Measurements from ENCODE around the gene TCERG1L. TPM values are rescaled to one million over a fixed set of nuclear protein-coding genes. Genes with fewer than 3 reads are reported as not detected.
A peak's percentile ranks its signal among the peaks of the same experiment; 100 is the strongest.
"Not testable (repeated sequence)": the region's sequence is repeated elsewhere in the genome, so short reads cannot be mapped to it uniquely, and the experiment has no call there.

Gene TCERG1L
- total and polyA plus RNA-seq, 4 donors: not detected

- H3K4me1 ChIP-seq (ENCODE audit: control insufficient read depth in 1 of 2, insufficient read depth in 2 of 2, low read length in 2 of 2): no peaks in the 10 kb centered on the region
- peaks cover 6% of the 10 kb centered on the region for H3K9me3 ChIP-seq (ENCODE audit: control insufficient read depth, low read length)
- ATAC-seq (ENCODE audit: low FRiP score) (no peak), DNase-seq (no peak)
- H3K27ac ChIP-seq (ENCODE audit: low read depth in 1 of 2, low read length in 2 of 2): no peak overlapping the region
- H3K27me3 ChIP-seq (ENCODE audit: control insufficient read depth in 1 of 2, insufficient read depth in 2 of 2, low read length in 1 of 2): no peaks in the 10 kb centered on the region
- H3K4me3 ChIP-seq (ENCODE audit: low read length in 2 of 2): no peak overlapping the region
- intact Hi-C loops (cut with DNase I): no loop called here
- 35 to 44% methylated on average over 18 of the region's 18 CpGs for WGBS, 2 donors
- no peaks in the 10 kb centered on the region for H3K36me3 ChIP-seq (ENCODE audit: control insufficient read depth in 1 of 2, insufficient read depth in 2 of 2, low read length in 1 of 2)
Measured at GRCh38 chr10:131155218-131155875, 156.2 kb downstream of the TCERG1L start.

DNA sequence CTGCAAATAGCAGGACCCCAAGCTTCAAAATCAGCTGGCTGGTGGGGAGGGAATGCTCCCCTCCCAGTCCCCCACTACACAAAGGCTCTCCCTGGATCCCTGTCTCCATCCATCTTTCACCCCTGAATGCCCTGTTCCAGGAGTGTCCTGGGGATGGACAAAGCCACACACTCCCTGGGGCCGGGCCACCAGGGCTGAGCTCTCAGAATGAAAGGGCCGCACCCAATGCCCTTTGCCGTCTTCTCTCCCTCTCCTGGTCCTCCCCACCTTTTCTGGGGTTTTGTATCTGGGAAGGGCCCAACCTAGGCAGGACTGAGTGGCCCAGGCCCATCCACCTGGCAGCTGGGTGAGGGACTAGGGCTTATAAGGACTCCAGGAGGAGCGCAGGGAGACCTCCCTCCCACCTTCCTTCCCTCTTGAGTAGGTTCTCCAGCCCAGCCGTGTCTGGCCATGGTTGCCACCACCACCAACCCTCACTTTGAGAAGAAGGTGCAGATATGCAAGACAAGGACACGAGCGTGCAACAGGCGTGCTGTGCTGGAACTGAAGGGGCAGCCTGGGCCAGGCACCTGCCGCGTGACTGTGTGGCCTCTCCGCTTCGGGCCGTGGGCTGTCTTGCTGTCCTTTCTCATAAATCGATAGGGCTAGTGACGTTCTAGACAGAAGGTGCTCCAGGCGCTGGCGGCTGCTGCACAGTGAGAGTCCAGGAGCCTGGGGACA, 157.1 kb downstream of the TCERG1L start:
- intact Hi-C loops (cut with DNase I): no loop called here
- Histone ChIP-seq H3K4me3 (ENCODE audit: low read length in 2 of 2) (no peak overlapping the region), H3K36me3 (ENCODE audit: control insufficient read depth in 1 of 2, insufficient read depth in 2 of 2, low read length in 1 of 2) (no peaks in the 10 kb centered on the region), H3K4me1 (ENCODE audit: control insufficient read depth in 1 of 2, insufficient read depth in 2 of 2, low read length in 2 of 2) (no peaks in the 10 kb centered on the region), H3K27me3 (ENCODE audit: control insufficient read depth in 1 of 2, insufficient read depth in 2 of 2, low read length in 1 of 2) (no peaks in the 10 kb centered on the region), H3K27ac (ENCODE audit: low read depth in 1 of 2, low read length in 2 of 2) (no peak overlapping the region), H3K9me3 (ENCODE audit: control insufficient read depth, low read length) (peaks cover 6% of the 10 kb centered on the region)
- ATAC-seq (ENCODE audit: low FRiP score) (no peak), DNase-seq (peak in 1 of 2 donors; percentile 57)
- 81 to 91% methylated on average over 16 to 17 of the region's 17 CpGs for WGBS, 2 donors

DNA sequence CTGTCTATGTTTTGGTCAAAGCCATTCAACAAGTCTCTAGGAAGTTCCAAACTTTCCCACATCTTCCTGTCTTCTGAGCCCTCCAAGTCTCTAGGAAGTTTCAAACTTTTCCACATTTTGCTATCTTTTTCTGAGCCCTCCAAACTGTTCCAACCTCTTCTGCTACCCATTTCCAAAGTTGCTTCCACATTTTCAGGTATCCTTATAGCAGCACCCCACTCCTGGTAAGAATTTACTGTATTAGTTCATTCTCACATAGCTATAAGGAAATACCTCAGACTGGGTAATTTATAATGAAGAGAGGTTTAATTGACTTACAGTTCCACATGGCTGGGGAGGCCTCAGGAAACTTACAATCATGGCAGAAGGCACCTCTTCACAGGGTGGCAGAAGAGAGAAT, 159.1 kb downstream of the TCERG1L start:
- not testable (repeated sequence) for ATAC-seq (ENCODE audit: low FRiP score); H3K9me3 ChIP-seq (ENCODE audit: control insufficient read depth, low read length)

DNA sequence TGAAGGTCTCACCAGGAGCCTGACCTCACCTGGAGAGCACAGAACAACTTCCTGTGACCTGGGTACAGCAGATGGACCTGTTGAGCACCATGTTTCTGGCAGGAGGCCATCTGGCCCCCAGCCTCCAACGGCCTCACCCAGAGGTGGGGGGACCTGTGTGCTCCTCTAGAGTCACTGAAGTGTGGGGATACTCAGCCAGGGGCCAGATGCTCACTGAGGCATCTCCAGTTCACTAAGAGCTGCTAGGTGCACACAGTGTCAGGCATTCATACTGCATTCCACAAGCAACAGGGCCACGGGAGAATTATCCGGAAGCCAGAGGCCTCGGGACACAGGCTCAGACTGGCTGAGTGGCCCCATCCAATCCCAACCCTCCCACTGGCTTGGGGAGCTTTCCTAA, 161.4 kb downstream of the TCERG1L start:
- intact Hi-C loops (cut with DNase I): no loop called here
- Histone ChIP-seq H3K27ac (ENCODE audit: low read depth in 1 of 2, low read length in 2 of 2) (no peak overlapping the region), H3K27me3 (ENCODE audit: control insufficient read depth in 1 of 2, insufficient read depth in 2 of 2, low read length in 1 of 2) (no peaks in the 10 kb centered on the region), H3K4me1 (ENCODE audit: control insufficient read depth in 1 of 2, insufficient read depth in 2 of 2, low read length in 2 of 2) (no peaks in the 10 kb centered on the region), H3K36me3 (ENCODE audit: control insufficient read depth in 1 of 2, insufficient read depth in 2 of 2, low read length in 1 of 2) (no peaks in the 10 kb centered on the region), H3K4me3 (ENCODE audit: low read length in 2 of 2) (no peak overlapping the region), H3K9me3 (ENCODE audit: control insufficient read depth, low read length) (peaks cover 6% of the 10 kb centered on the region)
- WGBS, 2 donors: 55 to 69% methylated on average over 4 of the region's 4 CpGs
- ATAC-seq (ENCODE audit: low FRiP score): no peak
- DNase-seq: no peak

More for the DNA sequence above, 159.1 kb downstream of the TCERG1L start:
- H3K4me1 ChIP-seq (ENCODE audit: control insufficient read depth in 1 of 2, insufficient read depth in 2 of 2, low read length in 2 of 2); H3K36me3 ChIP-seq (ENCODE audit: control insufficient read depth in 1 of 2, insufficient read depth in 2 of 2, low read length in 1 of 2); H3K27me3 ChIP-seq (ENCODE audit: control insufficient read depth in 1 of 2, insufficient read depth in 2 of 2, low read length in 1 of 2); H3K27ac ChIP-seq (ENCODE audit: low read depth in 1 of 2, low read length in 2 of 2); H3K4me3 ChIP-seq (ENCODE audit: low read length in 2 of 2); intact Hi-C loops (cut with DNase I); DNase-seq: not testable (repeated sequence)

GRCh38 chr10:131149586-131149985, 161.9 kb downstream of the TCERG1L start:
- H3K36me3 ChIP-seq (ENCODE audit: control insufficient read depth in 1 of 2, insufficient read depth in 2 of 2, low read length in 1 of 2): no peaks in the 10 kb centered on the region
- no peak overlapping the region for H3K27ac ChIP-seq (ENCODE audit: low read depth in 1 of 2, low read length in 2 of 2)
- H3K9me3 ChIP-seq (ENCODE audit: control insufficient read depth, low read length): peaks cover 6% of the 10 kb centered on the region
- intact Hi-C loops (cut with DNase I): no loop called here
- no peaks in the 10 kb centered on the region for H3K4me1 ChIP-seq (ENCODE audit: control insufficient read depth in 1 of 2, insufficient read depth in 2 of 2, low read length in 2 of 2)
- WGBS, 2 donors: 69 to 75% methylated on average over 10 of the region's 10 CpGs
- peak in 1 of 2 donors; percentile 62 for DNase-seq
- no peak for ATAC-seq (ENCODE audit: low FRiP score)
- H3K4me3 ChIP-seq (ENCODE audit: low read length in 2 of 2): no peak overlapping the region
- no peaks in the 10 kb centered on the region for H3K27me3 ChIP-seq (ENCODE audit: control insufficient read depth in 1 of 2, insufficient read depth in 2 of 2, low read length in 1 of 2)

DNA sequence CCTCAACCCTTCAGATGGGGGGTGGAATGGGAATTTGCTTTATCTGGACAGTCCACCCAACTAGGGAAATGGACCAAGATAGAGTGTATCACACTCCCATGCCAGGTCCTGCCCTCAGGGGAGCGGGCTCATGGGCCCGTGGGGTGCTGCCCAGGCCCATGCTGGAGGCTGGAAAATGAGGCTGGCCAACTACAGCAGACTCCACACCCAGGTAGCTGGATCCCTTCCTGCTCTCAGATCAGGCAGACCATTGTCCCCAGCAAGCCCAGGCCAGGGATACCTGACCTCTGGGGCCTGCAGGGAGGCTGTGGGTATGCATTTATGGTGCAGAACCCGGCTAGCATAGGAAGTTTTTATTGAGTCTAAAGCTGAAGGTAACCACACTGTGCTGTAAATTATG, 162.4 kb downstream of the TCERG1L start:
- H3K36me3 ChIP-seq (ENCODE audit: control insufficient read depth in 1 of 2, insufficient read depth in 2 of 2, low read length in 1 of 2): no peaks in the 10 kb centered on the region
- no peak for ATAC-seq (ENCODE audit: low FRiP score)
- WGBS, 2 donors: 70 to 91% methylated on average over 3 of the region's 3 CpGs
- intact Hi-C loops (cut with DNase I): no loop called here
- no peak overlapping the region for H3K4me3 ChIP-seq (ENCODE audit: low read length in 2 of 2)
- H3K27me3 ChIP-seq (ENCODE audit: control insufficient read depth in 1 of 2, insufficient read depth in 2 of 2, low read length in 1 of 2): no peaks in the 10 kb centered on the region
- DNase-seq: no peak
- no peak overlapping the region for H3K27ac ChIP-seq (ENCODE audit: low read depth in 1 of 2, low read length in 2 of 2)
- H3K4me1 ChIP-seq (ENCODE audit: control insufficient read depth in 1 of 2, insufficient read depth in 2 of 2, low read length in 2 of 2): no peaks in the 10 kb centered on the region
- peaks cover 6% of the 10 kb centered on the region for H3K9me3 ChIP-seq (ENCODE audit: control insufficient read depth, low read length)

DNA sequence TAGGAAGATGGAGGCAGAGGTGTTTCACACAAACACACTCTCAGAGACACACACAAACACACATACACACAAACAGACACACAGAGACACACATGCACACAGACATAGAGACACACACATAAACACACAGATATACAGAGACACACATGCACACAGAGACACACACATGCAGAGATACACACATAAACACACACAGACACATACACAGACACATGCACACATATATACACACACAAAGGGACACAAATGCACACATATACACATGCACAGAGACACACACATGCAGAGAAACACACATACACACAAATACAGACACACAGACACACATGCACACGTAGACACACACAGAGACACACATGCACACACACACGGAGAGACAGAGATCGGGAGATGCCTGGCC, 163.3 kb downstream of the TCERG1L start:
- H3K27ac ChIP-seq (ENCODE audit: low read depth in 1 of 2, low read length in 2 of 2): no peak overlapping the region
- WGBS, 2 donors: 82 to 87% methylated on average over 3 of the region's 3 CpGs
- H3K36me3 ChIP-seq (ENCODE audit: control insufficient read depth in 1 of 2, insufficient read depth in 2 of 2, low read length in 1 of 2): no peaks in the 10 kb centered on the region

DNA sequence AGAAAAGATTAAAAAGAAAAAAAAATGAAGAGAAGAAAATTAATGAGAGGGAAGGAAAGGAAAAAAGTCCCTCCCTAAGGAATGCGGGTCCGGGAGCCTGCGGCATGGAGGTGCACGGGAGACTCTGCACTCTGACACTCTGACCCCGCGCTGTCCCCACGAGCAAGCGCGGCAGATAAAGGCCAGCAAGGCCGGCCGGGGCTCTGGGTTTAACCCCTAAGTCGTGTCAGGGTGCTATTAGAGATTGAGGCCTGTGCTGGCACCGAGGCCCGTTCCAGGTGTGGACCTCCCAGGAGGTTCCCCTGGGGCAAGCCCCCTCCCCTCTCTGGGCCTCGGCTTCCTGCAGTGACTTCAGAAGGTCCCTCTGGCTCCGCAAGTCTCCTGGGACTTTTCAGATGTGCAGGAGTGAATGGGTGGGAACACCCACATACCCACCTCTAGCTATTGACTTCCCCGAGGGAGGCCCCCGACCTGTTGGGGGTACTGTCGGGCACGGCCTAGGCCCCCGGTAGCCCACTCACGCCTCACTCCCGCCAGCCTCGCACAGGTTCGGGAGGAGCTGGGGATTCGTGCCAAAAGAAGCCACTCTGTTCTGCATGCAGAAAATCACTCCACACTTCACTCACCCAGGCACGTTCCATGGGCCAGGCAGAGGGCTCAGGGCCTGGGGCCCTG, 164.1 kb downstream of the TCERG1L start:
- Histone ChIP-seq H3K27me3 (ENCODE audit: control insufficient read depth in 1 of 2, insufficient read depth in 2 of 2, low read length in 1 of 2) (no peaks in the 10 kb centered on the region), H3K4me3 (ENCODE audit: low read length in 2 of 2) (no peak overlapping the region), H3K36me3 (ENCODE audit: control insufficient read depth in 1 of 2, insufficient read depth in 2 of 2, low read length in 1 of 2) (no peaks in the 10 kb centered on the region), H3K4me1 (ENCODE audit: control insufficient read depth in 1 of 2, insufficient read depth in 2 of 2, low read length in 2 of 2) (no peaks in the 10 kb centered on the region), H3K9me3 (ENCODE audit: control insufficient read depth, low read length) (peaks cover 1% of the 10 kb centered on the region), H3K27ac (ENCODE audit: low read depth in 1 of 2, low read length in 2 of 2) (no peak overlapping the region)
- no peak for ATAC-seq (ENCODE audit: low FRiP score)
- 63 to 74% methylated on average over 27 of the region's 27 CpGs for WGBS, 2 donors
- intact Hi-C loops (cut with DNase I): no loop called here
- peak in 1 of 2 donors; percentile 75 for DNase-seq

More for the DNA sequence above, 163.3 kb downstream of the TCERG1L start:
- Histone ChIP-seq H3K9me3 (ENCODE audit: control insufficient read depth, low read length) (peaks cover 5% of the 10 kb centered on the region), H3K4me1 (ENCODE audit: control insufficient read depth in 1 of 2, insufficient read depth in 2 of 2, low read length in 2 of 2) (no peaks in the 10 kb centered on the region), H3K27me3 (ENCODE audit: control insufficient read depth in 1 of 2, insufficient read depth in 2 of 2, low read length in 1 of 2) (no peaks in the 10 kb centered on the region), H3K4me3 (ENCODE audit: low read length in 2 of 2) (no peak overlapping the region)
- intact Hi-C loops (cut with DNase I): no loop called here
- no peak for DNase-seq
- ATAC-seq (ENCODE audit: low FRiP score): no peak
